CD4-positive, alpha-beta T cell (primary cell): ENCODE data around the gene SEPTIN10. TPM values are rescaled to one million over a fixed set of nuclear protein-coding genes. Genes with fewer than 3 reads are reported as not detected.

Experiments
- ATAC-seq: fragments of 200-7000 bp; cut with Tn5 transposase; one replicate; pipeline ENCODE4 v1.10.0; 2022; ENCODE audit warnings: mild to moderate bottlenecking; ENCODE audit not compliant: poor library complexity
- CTCF ChIA-PET: fragments of 350-600 bp; sonication (Branson Sonifier 250); formaldehyde crosslinking; loops from one replicate; lab custom pipeline; 2021; ENCODE audit warnings: antibody characterized with exemption, inconsistent platforms; lab: Charles Lee
- POLR2A ChIA-PET: fragments of 350-600 bp; sonication (Branson Sonifier 250); formaldehyde crosslinking; loops from one replicate; lab custom pipeline; 2021; ENCODE audit warnings: antibody characterized with exemption, inconsistent platforms; lab: Charles Lee
- DNase-seq, 14 experiments: peaks; one replicate each; pipeline ENCODE4 v3.0.0-alpha.2; 2013 to 2020; ENCODE audit warnings: mixed read lengths in 2 of 14
- H3K27ac ChIP-seq, 2 donors: one replicate each; pipeline versions ENCODE4 v1.5.1 to v1.7.0; 2013; ENCODE audit warnings: low read length in 2 of 2, low read depth in 1 of 2, mild to moderate bottlenecking in 1 of 2
- H3K27me3 ChIP-seq, 2 experiments: 1 replicate in 1 of 2; 2 replicates in 1 of 2; pipeline versions ENCODE4 v1.6.1 to v1.7.0; 2013; ENCODE audit warnings: low read length in 2 of 2, control low read depth in 1 of 2, mild to moderate bottlenecking in 1 of 2, moderate library complexity in 1 of 2; ENCODE audit not compliant: insufficient read depth in 2 of 2, control insufficient read depth in 1 of 2
- H3K36me3 ChIP-seq: one replicate; pipeline ENCODE4 v1.6.1; 2013; ENCODE audit warnings: low read length, control low read depth; ENCODE audit not compliant: insufficient read depth
- H3K4me1 ChIP-seq: one replicate; pipeline ENCODE4 v1.6.1; 2013; ENCODE audit warnings: low read length, control low read depth; ENCODE audit not compliant: insufficient read depth
- H3K4me3 ChIP-seq: one replicate; pipeline ENCODE4 v1.5.1; 2013; ENCODE audit warnings: mild to moderate bottlenecking, low read length, moderate library complexity
- H3K9me3 ChIP-seq, 2 experiments: 1 replicate in 1 of 2; 2 replicates in 1 of 2; pipeline versions ENCODE4 v1.6.1 to v1.7.0; 2013; ENCODE audit warnings: low read length in 2 of 2, mild to moderate bottlenecking in 2 of 2, control low read depth in 1 of 2, moderate library complexity in 1 of 2; ENCODE audit not compliant: control insufficient read depth in 1 of 2, insufficient read depth in 1 of 2
- H3K27ac Mint-ChIP-seq: one replicate; pipeline ENCODE4 v1.8.0; 2020; ENCODE audit warnings: mixed read lengths
- H3K27me3 Mint-ChIP-seq: one replicate; pipeline ENCODE4 v1.8.0; 2021; ENCODE audit warnings: mixed read lengths
- H3K36me3 Mint-ChIP-seq: one replicate; pipeline ENCODE4 v1.8.0; 2021; ENCODE audit warnings: low read depth, mixed read lengths
- H3K4me1 Mint-ChIP-seq: one replicate; pipeline ENCODE4 v1.8.0; 2021; ENCODE audit warnings: low read depth, mixed read lengths
- H3K4me3 Mint-ChIP-seq: one replicate; pipeline ENCODE4 v1.8.0; 2020; ENCODE audit warnings: mild to moderate bottlenecking, mixed read lengths
- H3K9me3 Mint-ChIP-seq: one replicate; pipeline ENCODE4 v1.8.0; 2020; ENCODE audit warnings: mixed read lengths
- intact Hi-C, 2 experiments: fragments of 100-400 bp; cut with DNase I in 1 of 2; cut with micrococcal nuclease in 1 of 2; formaldehyde crosslinking; loops; one replicate each; pipeline versions ENCODE4 v1.15.1 to v1.9.0; 2023 to 2025; cut with DNase I, micrococcal nuclease
- total RNA-seq, 174 experiments: library from RNA in 2 of 174; stranded (reverse) in 2 of 174; gene quantifications; one replicate each; pipeline ENCODE4 v1.2.3 and lab custom pipeline; 2021 to 2026
- TF ChIP-seq, protein P1 (sequence below): fragments of 200-600 bp; IDR thresholded peaks from one replicate; pipeline ENCODE4 v1.8.0; 2022; ENCODE audit warnings: antibody characterized with exemption, mild to moderate bottlenecking

Gene SEPTIN10
- total RNA-seq, 2 experiments from 2014 or later: 2.0 to 2.6 TPM

DNA sequence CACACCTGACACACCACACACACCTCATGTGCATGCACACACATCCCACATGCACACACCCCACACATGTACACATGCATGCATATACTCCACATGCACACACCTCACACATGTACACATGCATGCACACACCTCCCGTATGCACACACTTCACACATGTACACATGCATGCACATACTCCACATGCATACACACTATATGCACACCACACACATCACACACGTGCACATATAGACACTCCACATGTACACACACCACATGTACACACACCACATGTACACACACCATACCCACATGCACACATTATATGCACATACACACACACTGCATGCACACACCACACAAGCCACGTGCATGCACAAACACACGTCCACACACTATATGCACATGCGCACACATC lies 100.5 kb downstream of the SEPTIN10 start:
- Mint-ChIP-seq H3K4me1 (no peaks in the 10 kb centered on the region), H3K4me3 (no peak overlapping the region), H3K9me3 (no peaks in the 10 kb centered on the region), H3K36me3 (no peaks in the 10 kb centered on the region), H3K27me3 (no peaks in the 10 kb centered on the region), H3K27ac (no peak overlapping the region)
- DNase-seq (no peak), ATAC-seq (no peak)
- TF ChIP-seq, protein P1, sequence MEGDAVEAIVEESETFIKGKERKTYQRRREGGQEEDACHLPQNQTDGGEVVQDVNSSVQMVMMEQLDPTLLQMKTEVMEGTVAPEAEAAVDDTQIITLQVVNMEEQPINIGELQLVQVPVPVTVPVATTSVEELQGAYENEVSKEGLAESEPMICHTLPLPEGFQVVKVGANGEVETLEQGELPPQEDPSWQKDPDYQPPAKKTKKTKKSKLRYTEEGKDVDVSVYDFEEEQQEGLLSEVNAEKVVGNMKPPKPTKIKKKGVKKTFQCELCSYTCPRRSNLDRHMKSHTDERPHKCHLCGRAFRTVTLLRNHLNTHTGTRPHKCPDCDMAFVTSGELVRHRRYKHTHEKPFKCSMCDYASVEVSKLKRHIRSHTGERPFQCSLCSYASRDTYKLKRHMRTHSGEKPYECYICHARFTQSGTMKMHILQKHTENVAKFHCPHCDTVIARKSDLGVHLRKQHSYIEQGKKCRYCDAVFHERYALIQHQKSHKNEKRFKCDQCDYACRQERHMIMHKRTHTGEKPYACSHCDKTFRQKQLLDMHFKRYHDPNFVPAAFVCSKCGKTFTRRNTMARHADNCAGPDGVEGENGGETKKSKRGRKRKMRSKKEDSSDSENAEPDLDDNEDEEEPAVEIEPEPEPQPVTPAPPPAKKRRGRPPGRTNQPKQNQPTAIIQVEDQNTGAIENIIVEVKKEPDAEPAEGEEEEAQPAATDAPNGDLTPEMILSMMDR: no peak
- H3K9me3 ChIP-seq: no peaks in the 10 kb centered on the region
- no peak overlapping the region for H3K27ac ChIP-seq
- peaks cover 7% of the 10 kb centered on the region for H3K4me1 ChIP-seq
- POLR2A ChIA-PET: no interaction called here
- H3K4me3 ChIP-seq: no peak overlapping the region
- intact Hi-C loops: loop anchor here in 1 of 2 experiments (5.0 kb wide), 1 partner anchor 496 kb away; no protein-coding TSS in a partner anchor
- no peaks in the 10 kb centered on the region for H3K36me3 ChIP-seq
- no peaks in the 10 kb centered on the region for H3K27me3 ChIP-seq
- CTCF ChIA-PET: no interaction called here

- intact Hi-C loops: loop anchor here in 1 of 2 experiments (5.0 kb wide), 1 partner anchor 495 kb away; no protein-coding TSS in a partner anchor
- no peak for DNase-seq
- no peaks in the 10 kb centered on the region for H3K36me3 ChIP-seq
- CTCF ChIA-PET: no interaction called here
- TF ChIP-seq, protein P1: no peak
- peaks cover 7% of the 10 kb centered on the region for H3K4me1 ChIP-seq
- no peak overlapping the region for H3K4me3 Mint-ChIP-seq
- H3K27ac ChIP-seq: no peak overlapping the region
- no peak overlapping the region for H3K4me3 ChIP-seq
- no peak for ATAC-seq
- H3K36me3 Mint-ChIP-seq: no peaks in the 10 kb centered on the region
- H3K27me3 ChIP-seq: peaks cover 0 to 1% of the 10 kb centered on the region in 2 experiments
- POLR2A ChIA-PET: no interaction called here
- no peaks in the 10 kb centered on the region for H3K9me3 Mint-ChIP-seq
- H3K9me3 ChIP-seq: no peaks in the 10 kb centered on the region
- no peaks in the 10 kb centered on the region for H3K27me3 Mint-ChIP-seq
- H3K27ac Mint-ChIP-seq: no peak overlapping the region
- no peaks in the 10 kb centered on the region for H3K4me1 Mint-ChIP-seq
These were observed 101.7 kb downstream of the SEPTIN10 start for GRCh38 chr2:109512076-109512475.

DNA sequence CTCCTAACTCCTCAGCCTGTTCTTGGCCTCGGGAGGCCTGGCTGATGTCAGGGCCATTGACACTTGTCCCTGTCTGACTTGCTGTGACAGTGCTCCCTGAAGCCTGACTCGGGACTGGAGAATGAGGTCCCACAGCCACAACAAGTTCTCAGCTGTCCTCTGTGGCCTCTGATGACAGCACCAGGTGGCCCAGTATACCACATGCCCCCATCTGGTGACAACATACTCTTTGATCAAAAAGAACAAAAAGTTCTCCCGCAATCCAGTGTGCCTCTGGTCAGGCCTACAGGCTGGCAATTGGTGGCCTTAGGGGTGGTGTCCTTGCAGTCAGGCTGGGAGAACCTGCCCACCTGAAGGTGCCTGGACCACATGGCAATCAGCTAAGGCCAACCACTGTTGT lies 102.6 kb downstream of the SEPTIN10 start:
- no peak for DNase-seq
- CTCF ChIA-PET: interaction anchor here (1.1 to 1.2 kb wide), 3 partner anchors 16 to 383 kb away, joined by 3 to 15 read pairs (median 4); partner anchors contain the start of gene SH3RF3
- ATAC-seq: no peak
- no peaks in the 10 kb centered on the region for H3K9me3 ChIP-seq
- H3K4me1 Mint-ChIP-seq: no peaks in the 10 kb centered on the region
- H3K4me3 Mint-ChIP-seq: no peak overlapping the region
- TF ChIP-seq, protein P1: no peak
- no peak overlapping the region for H3K4me3 ChIP-seq
- no peak overlapping the region for H3K27ac Mint-ChIP-seq
- H3K27ac ChIP-seq: no peak overlapping the region
- no peaks in the 10 kb centered on the region for H3K36me3 ChIP-seq
- H3K27me3 Mint-ChIP-seq: no peaks in the 10 kb centered on the region
- H3K27me3 ChIP-seq: peaks cover 0 to 3% of the 10 kb centered on the region in 2 experiments
- POLR2A ChIA-PET: interaction anchor here (1.5 kb wide), 1 partner anchor 479 kb away, joined by 13 read pairs; no protein-coding TSS in a partner anchor
- peaks cover 7% of the 10 kb centered on the region for H3K4me1 ChIP-seq
- H3K9me3 Mint-ChIP-seq: no peaks in the 10 kb centered on the region
- no peaks in the 10 kb centered on the region for H3K36me3 Mint-ChIP-seq
- intact Hi-C loops: loop anchor here in 1 of 2 experiments (5.0 kb wide), 1 partner anchor 494 kb away; no protein-coding TSS in a partner anchor
